ENCODE data around the gene ITGA1.
"Not testable (repeated sequence)": the region's sequence is repeated elsewhere in the genome, so short reads cannot be mapped to it uniquely, and the experiment has no call there.

Gene ITGA1

DNA sequence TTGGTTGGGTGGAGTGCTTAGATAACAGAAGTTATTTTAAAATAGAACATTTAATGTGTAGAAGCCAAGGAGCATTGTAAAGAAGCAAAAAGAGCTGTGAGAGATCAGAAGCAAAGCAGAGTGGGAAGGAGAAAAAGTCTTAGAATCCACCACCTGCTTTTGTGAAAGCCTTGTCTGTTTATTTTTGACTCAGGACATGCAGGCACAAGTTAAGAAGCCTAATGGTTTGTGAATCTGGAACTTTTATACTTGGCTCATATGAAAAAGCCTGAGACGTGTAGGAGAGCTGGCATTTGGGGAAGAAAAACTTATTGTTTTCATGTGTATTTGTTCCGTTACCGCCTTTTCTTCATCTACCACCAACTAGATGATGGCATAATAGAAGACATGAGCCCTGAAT lies 163.0 kb downstream of the ITGA1 start:
- no peak for DNase-seq (ENCODE audit: low read depth in 2 of 2)

DNA sequence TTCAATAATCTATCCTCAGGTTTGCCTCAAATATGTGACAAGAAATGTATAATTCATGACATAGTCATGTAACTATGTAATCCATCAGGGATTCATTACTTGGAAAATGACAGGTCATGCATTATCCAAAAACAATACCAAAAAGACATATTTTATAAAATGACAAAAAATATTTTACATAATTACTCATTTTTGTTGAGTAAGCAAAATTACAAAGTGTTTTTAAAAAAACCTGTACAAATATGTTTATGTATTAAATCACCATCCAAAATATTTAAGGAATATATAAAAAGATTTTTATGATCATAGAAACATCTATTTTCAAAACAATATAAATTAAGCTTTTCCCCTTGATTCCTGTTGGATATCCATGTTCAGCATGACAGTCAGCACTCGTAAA lies 164.8 kb downstream of the ITGA1 start:
- no peak for DNase-seq (ENCODE audit: low read depth in 2 of 2)

DNA sequence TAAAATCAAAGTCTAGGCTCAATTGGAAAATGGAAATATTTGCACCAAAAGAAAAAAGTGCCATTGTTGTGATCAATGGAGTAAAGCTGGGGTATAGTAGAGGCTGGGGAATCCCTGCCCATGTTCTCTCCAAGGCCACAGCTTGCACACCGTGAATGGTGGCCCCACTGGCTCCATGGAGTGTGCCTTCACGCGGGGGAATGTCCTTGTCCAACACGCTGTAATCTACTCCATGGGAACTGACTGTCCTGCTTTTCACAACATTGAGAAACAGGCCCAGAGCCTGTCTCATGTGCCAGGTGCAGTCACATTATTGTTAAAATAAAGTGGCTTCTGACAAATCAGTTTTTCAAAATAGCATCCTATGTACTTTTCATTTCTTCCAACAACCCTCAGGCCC lies 168.3 kb downstream of the ITGA1 start:
- no peak for DNase-seq (ENCODE audit: low read depth in 2 of 2)

- DNase-seq (ENCODE audit: low read depth in 2 of 2), result no peak
Measured at GRCh38 chr5:52956915-52957747, 169.4 kb downstream of the ITGA1 start.

DNA sequence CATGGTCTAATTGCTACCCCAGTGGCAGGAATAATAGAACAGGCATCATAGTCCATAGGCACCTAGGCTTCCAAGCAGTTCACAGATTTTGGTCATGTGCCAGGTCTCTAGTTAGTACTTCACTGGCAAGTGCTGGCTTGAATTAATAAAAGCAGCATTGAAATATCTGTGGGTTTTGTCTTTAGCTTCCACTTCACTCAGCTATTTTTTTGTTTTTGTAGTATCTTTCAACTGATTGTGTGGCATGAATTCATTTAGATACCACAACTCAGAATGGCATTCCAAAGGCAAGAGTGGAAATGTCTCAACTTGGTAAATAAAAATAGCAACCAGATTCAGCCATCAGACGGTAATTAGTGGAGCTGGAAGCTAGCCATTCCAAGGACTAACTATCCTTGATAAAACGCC lies 173.6 kb downstream of the ITGA1 start:
- DNase-seq (ENCODE audit: low read depth in 2 of 2), result no peak

- no peak for DNase-seq (ENCODE audit: low read depth in 2 of 2)
Measured at GRCh38 chr5:52963636-52964035, 175.9 kb downstream of the ITGA1 start.

GRCh38 chr5:52964138-52964537 lies 176.4 kb downstream of the ITGA1 start:
- DNase-seq (ENCODE audit: low read depth in 2 of 2), result no peak

- not testable (repeated sequence) for DNase-seq (ENCODE audit: low read depth in 2 of 2)
Measured at GRCh38 chr5:52976157-52976556, 188.4 kb downstream of the ITGA1 start.

GRCh38 chr5:52977264-52977897 lies 189.7 kb downstream of the ITGA1 start:
- DNase-seq (ENCODE audit: low read depth in 2 of 2), result no peak

DNA sequence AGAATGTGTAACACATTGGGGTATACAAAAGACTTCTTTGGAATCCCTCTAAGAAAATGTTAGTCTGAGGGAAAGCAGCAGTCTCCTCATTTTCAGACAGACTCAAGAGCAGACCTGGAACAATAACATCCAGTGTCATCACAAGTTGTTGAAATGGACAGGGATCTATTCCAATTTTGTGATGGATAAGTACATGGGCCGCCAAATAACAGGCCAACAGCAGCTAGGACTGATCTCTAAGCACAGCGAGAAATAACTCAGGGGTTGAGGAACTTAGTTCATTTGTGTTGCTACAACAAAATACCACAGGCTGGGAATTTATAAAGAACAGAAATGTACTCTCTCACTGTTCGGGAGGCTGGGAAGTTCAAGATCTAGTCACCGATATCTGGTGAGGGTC lies 193.8 kb downstream of the ITGA1 start:
- DNase-seq (ENCODE audit: low read depth in 2 of 2), result no peak

GRCh38 chr5:52983731-52984636 lies 196.3 kb downstream of the ITGA1 start:
- no peak for DNase-seq (ENCODE audit: low read depth in 2 of 2)

DNA sequence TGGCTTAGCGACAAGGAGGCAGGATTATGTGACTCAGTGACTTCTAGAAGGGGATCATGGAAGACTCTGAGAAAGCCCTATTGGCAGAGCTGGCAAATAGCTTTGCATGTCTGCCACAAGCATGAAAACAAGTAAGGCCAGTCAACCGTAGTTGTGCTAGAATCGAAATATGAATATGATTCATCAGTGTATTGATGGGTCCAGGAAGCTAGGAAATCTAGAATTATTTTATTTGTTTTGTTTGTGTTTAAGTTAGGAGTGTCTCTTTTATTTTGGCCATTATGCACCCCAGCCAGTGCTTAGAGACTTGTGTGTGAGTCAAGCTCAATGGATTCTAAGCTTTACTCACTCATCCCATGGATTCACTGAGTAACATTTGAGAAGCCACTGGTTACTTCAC lies 197.6 kb downstream of the ITGA1 start:
- no peak for DNase-seq (ENCODE audit: low read depth in 2 of 2)

GRCh38 chr5:52987711-52988331 lies 200.1 kb downstream of the ITGA1 start:
- DNase-seq (ENCODE audit: low read depth in 2 of 2), result no peak

DNA sequence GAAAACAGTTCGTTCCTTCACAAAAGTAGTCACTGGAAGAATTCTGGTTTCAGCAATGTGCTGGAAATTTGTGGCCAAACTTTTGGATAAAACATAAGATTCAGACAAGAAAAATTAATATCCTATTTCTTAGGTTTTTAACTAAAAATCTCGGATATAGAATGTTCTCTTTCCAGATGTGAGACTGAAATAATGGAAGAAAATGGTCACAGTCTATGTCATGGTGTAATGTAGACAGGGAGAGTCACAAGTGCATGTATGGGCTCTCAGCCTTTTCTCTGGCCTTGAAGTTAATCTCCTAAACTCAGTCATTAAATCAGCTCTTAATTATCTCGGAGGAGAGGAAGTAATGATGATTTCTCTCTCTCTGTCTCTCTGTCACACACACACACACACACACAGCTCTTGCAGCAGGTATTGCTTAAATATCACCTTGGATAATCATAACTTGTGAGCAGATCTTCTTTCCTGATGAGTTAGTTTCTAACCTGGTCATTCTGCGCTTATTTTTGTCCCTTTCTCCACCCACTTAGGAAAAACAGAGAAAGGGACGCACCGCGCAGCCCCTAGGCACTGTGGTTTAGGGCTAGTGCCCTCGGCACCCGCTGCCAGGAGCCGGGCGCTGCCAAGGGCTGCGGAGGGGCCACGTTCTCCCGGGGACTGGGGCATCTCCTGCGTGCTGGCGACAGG lies 200.8 kb downstream of the ITGA1 start:
- no peak for DNase-seq (ENCODE audit: low read depth in 2 of 2)

DNA sequence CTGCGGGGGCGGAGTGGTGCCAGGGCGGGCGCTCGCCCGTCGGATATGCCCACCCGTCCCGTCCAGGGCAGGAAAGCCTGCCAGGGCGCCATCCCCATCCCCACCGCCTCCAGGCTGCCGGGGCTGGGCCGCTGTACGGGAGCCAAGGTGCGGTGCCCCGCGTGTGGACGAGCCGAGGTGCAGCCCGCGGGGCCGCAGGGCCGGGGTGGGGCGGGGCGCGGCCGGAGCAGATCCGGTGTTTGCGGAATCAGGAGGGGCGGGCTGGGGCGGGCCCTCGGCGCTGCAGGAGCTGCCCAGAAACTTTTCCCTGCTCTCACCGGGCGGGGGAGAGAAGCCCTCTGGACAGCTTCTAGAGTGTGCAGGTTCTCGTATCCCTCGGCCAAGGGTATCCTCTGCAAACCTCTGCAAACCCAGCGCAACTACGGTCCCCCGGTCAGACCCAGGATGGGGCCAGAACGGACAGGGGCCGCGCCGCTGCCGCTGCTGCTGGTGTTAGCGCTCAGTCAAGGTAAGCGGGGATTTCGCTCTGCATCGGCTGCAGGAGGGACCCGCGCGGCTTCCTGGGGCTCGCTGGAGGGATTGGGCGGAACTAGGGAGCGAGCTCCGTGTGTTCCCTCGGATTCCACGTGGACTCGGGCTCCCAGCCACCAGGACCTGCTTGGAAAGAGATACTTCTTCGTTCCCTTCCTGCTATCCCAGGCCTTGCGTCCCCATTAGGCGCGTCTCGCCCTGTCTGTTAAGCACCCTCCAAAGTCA lies 201.5 kb downstream of the ITGA1 start, which contains the start of gene ITGA2:
Gene ITGA2 (plus strand): TSS at position 328 of the 756 bp plus-strand sequence. CDS start 117 bp downstream, at position 445.
- DNase-seq (ENCODE audit: low read depth in 2 of 2), result peak in 1 of 2 donors; percentile 18

DNA sequence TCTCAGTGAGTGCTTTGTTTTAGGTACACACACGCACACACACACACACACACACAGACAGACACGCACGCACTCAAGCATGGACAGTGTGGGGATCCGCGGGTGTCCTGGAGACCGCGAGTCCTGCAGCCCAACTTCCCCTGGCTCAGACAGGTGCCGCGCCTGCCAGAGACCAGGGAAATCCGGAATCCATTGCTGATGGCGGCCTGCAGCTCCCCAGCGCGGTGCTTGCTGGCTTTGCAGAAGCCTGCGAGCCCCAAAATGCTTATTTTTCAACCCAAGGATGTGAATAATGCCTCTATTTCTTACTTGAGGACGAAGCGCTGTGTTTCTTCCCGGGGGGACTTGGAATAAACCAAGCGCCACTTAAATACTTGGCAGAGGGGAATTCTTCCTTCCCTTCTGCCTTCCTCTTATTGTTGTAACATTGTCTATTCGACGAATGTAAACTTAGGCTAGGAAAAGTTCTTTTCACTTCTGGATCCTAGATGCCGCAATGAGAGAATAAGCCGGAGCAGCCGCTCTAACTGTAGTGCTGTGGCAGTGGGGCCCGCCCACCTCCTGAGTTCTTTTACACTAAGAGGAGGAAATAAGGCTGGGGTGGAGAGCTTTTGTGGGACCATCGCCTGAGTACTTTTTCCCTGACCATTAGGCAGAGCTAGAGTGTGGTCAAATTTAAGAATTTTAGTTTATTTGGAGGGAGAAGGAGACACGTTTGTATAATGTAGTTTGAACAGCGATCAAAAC lies 202.2 kb downstream of the ITGA1 start:
- no peak for DNase-seq (ENCODE audit: low read depth in 2 of 2)

DNA sequence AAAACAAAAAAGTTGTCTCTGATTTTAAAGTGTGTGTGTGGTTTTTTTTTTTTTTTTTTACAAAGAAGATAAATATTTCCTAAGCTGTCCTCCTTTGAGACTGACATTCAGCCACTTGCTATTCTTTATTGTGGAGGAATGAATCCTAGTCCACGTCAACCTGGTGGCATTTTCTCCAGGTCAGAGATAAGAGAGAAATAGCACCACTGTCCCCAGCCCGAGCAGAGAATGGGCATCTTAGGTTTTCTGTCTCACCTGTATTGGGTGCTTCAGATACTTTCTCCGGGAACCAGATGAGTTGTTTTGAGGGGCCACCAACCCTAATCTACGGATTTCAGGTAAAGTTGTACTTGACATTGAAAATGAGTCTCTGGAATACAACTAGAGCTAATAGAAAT lies 202.8 kb downstream of the ITGA1 start:
- no peak for DNase-seq (ENCODE audit: low read depth in 2 of 2)

DNA sequence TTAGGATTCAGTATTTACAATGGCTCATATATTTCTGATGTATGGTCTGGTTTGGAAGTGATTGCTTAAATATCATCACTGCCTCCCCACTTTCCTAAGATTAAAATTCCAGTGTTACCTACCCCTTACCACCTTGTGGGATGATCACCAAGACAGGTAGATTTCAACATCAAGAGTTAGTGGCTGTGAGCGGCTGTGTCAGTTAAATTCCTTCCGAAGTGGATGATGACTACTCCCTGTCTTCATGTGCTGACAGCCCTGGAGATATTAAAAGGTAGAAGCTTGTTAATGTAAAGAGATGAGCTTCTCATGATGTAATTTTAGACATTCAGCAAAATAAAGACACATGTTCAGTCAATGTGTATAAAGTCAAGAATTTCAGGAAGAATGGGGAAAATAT lies 205.7 kb downstream of the ITGA1 start:
- DNase-seq (ENCODE audit: low read depth in 2 of 2), result no peak

GRCh38 chr5:52994266-52994665 lies 206.6 kb downstream of the ITGA1 start:
- no peak for DNase-seq (ENCODE audit: low read depth in 2 of 2)

DNA sequence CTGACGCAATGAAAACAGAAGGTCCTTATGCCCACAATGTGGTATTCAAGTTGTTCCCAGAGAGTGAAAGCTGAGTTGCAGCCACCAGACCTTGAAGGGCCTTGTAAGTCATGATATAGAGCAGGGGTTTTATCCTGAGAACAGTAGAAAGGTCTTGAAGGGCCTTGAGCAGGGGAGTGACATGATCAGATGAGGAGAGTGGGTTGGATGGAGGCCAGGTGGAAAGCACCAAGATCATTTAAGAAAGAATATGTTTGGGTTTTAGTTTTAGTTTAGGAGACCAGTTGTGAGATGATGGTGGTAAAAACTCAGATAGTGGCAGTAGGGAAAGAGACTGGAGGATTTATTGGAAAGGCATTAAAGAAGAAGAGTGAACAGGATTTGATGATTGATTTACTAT lies 207.4 kb downstream of the ITGA1 start:
- no peak for DNase-seq (ENCODE audit: low read depth in 2 of 2)

Data from stimulated activated CD4-positive, alpha-beta T cell treated with anti-CD3 and anti-CD28 coated beads, Interleukin-4, amount 100 ng/mL, for 48 hours (primary cell).